GM20000 (cell line): ENCODE measurements around the gene MAD1L1.

ENCODE experiments used
- DNase-seq: peaks from one replicate; pipeline ENCODE4 v3.0.0; 2012; ENCODE audit warnings: low spot score
- CTCF ChIP-seq: IDR thresholded peaks from 2 replicates; pipeline ENCODE4 v1.5.1; 2012; ENCODE audit warnings: mild to moderate bottlenecking, control low read depth; ENCODE audit errors: extremely low read depth, missing control alignments

The MAD1L1 gene

GRCh38 chr7:1814089-1814811 is 418.5 kb downstream of the MAD1L1 start:
- TF ChIP-seq CTCF = no peak

DNA sequence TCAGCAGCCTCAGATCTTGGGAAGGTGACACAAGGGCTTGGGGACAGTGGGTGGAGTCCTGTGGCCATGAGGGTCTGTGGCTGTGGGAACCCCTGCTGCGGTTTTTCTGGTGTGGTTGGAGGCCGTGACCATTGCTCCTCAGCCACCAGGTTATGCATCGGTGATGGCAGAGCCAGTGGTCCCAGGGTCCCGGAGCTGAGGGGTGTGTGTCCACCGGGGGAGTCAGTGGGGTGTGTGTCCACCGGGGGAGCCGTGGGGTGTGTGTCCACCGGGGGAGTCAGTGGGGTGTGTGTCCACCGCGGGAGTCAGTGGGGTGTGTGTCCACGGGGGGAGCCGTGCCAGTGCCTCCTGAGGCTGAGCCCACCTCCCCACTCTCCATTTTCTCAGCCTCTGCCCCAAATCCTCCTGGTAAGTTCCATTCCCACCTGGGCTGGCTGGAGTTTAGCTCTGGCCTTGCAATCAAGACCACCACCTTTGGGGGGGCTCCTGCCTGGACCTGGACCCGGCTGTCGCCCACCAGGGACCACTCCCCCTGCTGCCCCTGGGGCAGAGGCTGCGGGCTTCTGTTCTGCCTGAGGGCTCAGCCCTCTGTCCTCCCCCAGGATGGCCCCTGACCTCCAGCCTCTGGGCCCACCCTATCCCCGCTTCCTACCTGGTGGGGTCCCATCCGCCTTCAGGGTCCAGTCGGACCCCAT is 419.2 kb downstream of the MAD1L1 start:
- no peak for TF ChIP-seq CTCF
- no peak for DNase-seq

More at GRCh38 chr7:1814089-1814811, 418.5 kb downstream of the MAD1L1 start:
- no peak for DNase-seq

DNA sequence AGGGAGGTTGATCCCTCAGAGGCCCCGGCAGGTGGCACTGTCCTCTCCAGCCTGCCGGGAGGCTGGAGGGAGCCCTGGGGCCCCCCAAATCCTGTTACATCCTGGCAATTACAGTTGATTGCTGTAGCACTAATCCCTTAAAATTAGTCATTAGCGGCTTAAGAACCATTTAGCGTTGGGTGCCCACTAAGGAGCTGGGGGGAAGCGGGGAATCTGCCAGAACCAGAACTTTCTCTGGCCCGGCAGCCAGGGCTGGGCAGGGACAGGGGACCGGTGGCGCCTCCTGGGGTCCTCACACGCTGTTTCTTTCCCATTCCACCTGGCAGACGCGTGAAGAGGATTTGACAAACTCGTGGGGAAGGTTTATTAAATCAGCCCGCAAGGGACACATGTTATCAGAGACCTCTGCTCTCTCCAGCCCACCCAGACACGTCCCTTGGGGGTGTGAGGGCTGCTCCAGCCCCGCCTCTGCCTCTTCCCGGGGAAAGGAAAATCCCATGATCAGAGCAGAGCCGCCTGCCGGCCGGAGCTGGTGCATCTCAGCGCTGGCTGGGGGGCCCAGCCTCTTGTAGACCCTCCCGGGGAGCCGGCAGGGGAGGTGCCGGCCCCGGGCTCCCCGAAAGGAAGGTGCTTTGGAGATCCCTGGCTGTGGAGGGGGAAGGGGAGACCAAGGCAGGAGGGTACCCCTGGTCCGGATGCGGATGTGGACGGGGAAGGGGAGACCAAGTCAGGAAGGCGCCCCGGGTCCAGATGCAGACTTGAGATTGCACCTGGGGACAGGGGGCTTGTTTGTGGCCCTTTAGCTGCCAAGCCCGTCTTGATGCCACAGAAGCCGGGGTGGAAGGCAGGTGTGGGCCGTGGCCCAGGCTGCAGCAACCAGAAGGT is 420.0 kb downstream of the MAD1L1 start:
- peak; percentile 61 for DNase-seq
- no peak for TF ChIP-seq CTCF

DNA sequence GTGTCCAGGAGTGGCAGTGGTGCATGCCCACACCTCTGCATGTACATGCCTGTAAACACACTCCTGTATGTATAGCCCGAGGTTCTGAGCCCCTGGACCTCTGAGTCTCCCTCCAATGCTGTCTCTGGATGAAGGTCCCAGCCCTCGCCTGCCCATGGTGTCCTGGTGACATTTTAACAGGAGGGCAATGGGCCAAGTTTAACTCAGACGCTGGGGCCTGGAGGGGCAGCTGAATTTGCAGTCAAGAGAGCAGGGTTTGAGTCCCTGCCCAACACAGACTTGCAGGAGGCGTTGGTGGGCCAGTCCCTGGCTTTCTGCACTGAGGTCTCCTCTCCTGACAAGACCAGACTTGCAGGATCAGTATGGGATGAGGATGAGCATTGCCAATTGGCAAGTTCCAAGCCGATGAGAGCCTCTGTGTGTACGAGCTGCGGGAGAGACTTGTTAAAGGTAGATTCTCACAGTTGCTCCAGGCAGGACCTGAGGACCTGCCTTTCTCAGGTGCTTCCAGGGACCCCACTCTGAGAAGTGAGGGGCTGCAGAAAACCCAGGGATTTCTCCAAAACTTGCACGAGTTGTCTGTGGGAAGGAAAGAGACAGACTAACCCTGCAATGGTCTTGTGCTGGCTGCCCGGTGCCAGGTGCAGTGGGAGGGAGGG is 420.8 kb downstream of the MAD1L1 start:
- TF ChIP-seq CTCF = no peak
- no peak for DNase-seq

- DNase-seq = no peak
- TF ChIP-seq CTCF = no peak
Measured at GRCh38 chr7:1810961-1811849, 421.5 kb downstream of the MAD1L1 start.

- TF ChIP-seq CTCF = no peak
- no peak for DNase-seq
Measured at GRCh38 chr7:1810521-1810920, 422.2 kb downstream of the MAD1L1 start.
